Stimulated activated naive CD8-positive, alpha-beta T cell treated with anti-CD3 and anti-CD28 coated beads, Interleukin-15, Interleukin-2, amounts not matched to agents 100 ng/mL and 50 ng/mL, for 24 hours (primary cell): Measurements from ENCODE around the gene ERP27.

Source experiments
- H3K27ac Mint-ChIP-seq: one replicate; pipeline ENCODE4 v1.8.0; 2021; ENCODE audit warnings: mild to moderate bottlenecking, mixed read lengths
- H3K27me3 Mint-ChIP-seq: one replicate; pipeline ENCODE4 v1.8.0; 2021; ENCODE audit warnings: mixed read lengths
- H3K36me3 Mint-ChIP-seq: one replicate; pipeline ENCODE4 v1.8.0; 2021; ENCODE audit warnings: low read depth, mixed read lengths
- H3K4me1 Mint-ChIP-seq: one replicate; pipeline ENCODE4 v1.8.0; 2021; ENCODE audit warnings: low read depth, mixed read lengths
- H3K4me3 Mint-ChIP-seq: one replicate; pipeline ENCODE4 v1.8.0; 2021; ENCODE audit warnings: mild to moderate bottlenecking, mixed read lengths
- H3K9me3 Mint-ChIP-seq: one replicate; pipeline ENCODE4 v1.8.0; 2021; ENCODE audit warnings: mixed read lengths

The ERP27 gene

DNA sequence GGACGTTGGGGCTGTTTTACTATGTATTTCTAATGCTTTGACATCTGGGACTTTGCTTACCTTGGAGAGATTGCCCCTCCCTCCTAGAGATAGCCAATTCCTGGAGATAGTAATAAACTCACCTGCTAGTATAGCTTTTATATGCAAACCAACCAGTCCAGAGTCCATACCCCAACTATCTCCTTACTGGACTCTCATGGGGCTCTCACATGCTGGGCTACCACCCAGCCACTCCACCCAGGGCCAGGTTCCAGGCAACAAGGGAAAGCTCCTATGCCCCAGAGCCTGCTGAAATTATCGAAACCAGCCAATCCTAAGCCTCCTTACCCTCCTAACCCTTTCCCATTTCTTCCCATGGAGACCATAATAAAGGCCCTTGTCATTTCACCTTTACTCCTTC, 27.2 kb downstream of the ERP27 start:
- peak overlapping the region; percentile 83 for H3K27ac Mint-ChIP-seq
- H3K36me3 Mint-ChIP-seq = peaks cover 41% of the 10 kb centered on the region
- H3K4me1 Mint-ChIP-seq = peaks cover 62% of the 10 kb centered on the region
- H3K27me3 Mint-ChIP-seq = no peaks in the 10 kb centered on the region
- peaks cover 4% of the 10 kb centered on the region for H3K9me3 Mint-ChIP-seq
- H3K4me3 Mint-ChIP-seq = peak overlapping the region; percentile 35

DNA sequence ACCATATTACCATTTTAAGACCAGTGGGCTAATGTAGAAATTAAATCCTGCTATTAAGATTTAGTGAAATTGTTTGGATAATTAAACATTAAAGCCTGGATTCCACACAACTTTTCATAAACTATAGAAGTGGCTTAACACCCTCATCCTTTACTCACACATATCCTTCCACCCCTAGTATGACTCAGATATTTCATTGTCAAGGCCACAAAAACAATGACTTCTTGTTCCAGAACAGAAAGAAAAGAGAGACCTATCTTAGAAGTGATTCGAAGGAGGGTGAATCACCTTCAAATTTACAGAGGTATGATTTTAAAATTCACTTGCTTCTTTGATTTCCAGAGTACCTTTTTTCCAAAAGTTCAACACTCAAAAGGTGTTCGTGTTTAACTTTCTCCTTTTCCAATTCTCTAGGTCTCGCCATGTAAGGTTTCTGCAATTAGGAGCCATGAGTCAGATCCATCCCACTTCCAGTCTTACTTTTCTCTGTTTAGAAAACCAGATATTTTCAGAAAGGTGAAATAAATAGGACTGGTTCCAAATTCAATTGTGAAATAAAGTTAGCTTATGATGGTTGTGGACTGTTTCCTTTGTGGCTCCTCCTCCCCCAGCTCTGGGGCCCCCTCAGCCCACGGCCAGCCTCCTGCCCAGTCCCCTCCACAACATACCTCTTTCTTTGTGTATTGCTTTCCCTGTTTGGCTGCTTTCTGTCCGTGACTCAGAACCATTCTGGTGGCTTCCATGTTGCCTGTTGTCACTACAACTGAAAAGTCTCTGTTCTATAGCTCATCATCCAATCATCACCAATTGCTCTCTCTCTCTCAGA, 28.0 kb downstream of the ERP27 start:
- peak overlapping the region; percentile 35 for H3K4me3 Mint-ChIP-seq
- peak overlapping the region; percentile 83 for H3K27ac Mint-ChIP-seq
- H3K27me3 Mint-ChIP-seq = no peaks in the 10 kb centered on the region
- peaks cover 33% of the 10 kb centered on the region for H3K36me3 Mint-ChIP-seq
- peaks cover 4% of the 10 kb centered on the region for H3K9me3 Mint-ChIP-seq
- peaks cover 56% of the 10 kb centered on the region for H3K4me1 Mint-ChIP-seq

DNA sequence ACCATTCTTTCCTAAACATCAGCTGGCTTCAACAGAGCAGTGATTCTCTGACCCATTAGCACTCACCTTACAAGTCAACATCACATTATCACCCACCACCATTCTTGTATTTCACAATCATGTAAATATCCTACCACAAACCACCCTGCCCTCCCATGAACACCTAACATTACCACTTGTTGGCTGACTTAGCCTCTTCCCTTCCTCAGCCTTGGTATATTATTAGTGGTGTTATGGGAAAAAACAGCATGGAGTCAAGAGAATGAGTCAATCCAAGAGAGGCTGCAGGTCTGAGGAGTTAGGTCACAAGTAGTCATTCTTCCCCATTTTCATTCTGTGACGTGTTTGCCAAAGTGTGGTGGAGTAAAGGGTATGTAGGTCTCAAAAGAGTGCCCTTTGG, 30.4 kb downstream of the ERP27 start:
- Mint-ChIP-seq H3K36me3 (peaks cover 13% of the 10 kb centered on the region), H3K4me1 (peaks cover 38% of the 10 kb centered on the region), H3K4me3 (no peak overlapping the region), H3K27ac (peak overlapping the region; percentile 53), H3K27me3 (no peaks in the 10 kb centered on the region), H3K9me3 (peaks cover 4% of the 10 kb centered on the region)

DNA sequence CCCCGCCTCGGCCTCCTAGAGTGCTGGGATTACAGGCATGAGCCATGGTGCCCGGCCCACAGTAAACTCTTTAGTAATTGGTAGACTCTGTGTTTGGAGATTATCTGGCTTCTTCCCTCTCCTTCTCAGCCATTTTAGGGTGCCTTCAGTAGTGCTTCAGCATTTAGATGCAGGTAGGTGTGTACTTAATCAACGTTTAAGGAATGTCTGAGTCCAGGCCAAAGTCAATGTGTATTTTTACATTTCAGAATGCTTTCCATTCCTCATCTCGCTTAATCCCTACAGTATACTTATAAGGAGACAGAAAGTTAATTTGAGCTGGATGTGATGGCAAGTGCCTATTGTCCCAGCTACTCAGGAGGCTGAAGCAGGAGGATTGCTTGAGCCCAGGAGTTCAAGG, 32.2 kb downstream of the ERP27 start:
- Mint-ChIP-seq H3K36me3 (peaks cover 8% of the 10 kb centered on the region), H3K9me3 (peaks cover 4% of the 10 kb centered on the region), H3K27ac (no peak overlapping the region), H3K27me3 (no peaks in the 10 kb centered on the region), H3K4me3 (no peak overlapping the region), H3K4me1 (peaks cover 37% of the 10 kb centered on the region)

DNA sequence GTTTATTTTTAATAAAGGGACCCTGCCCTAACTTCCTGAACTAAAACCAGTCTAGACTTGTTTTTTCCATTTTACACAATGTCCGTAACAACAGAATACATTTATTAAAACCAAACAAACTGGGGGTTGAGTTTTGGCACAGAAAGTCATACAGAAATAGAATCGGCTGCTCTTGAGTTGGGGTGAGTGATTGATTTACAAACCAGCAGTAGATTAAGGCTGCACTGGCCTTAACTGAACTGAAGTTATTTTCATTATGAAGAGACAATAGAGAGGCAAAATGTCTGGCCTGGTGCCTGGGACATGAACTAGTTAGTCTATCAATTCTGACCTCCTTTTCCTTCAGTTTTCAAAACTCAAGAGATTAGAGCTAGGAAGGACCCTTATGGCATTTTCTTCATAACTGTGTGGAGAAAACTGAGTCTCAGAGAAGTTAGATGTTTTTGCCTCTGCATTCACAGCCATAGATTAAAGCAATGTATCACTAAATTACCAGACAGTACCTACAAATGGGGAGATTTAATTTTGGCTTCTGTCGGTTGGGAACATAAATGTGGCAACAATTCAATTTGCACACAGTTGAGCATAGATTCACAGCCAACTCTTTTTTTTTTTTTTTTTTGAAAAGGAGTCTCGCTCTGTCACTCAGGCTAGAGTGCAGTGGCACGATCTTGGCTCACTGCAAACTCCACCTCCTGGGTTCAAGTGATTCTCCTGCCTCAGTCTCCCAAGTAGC, 32.9 kb downstream of the ERP27 start:
- no peak overlapping the region for H3K4me3 Mint-ChIP-seq
- no peak overlapping the region for H3K27ac Mint-ChIP-seq
- H3K9me3 Mint-ChIP-seq = peaks cover 4% of the 10 kb centered on the region
- peaks cover 8% of the 10 kb centered on the region for H3K36me3 Mint-ChIP-seq
- peaks cover 30% of the 10 kb centered on the region for H3K4me1 Mint-ChIP-seq
- no peaks in the 10 kb centered on the region for H3K27me3 Mint-ChIP-seq

DNA sequence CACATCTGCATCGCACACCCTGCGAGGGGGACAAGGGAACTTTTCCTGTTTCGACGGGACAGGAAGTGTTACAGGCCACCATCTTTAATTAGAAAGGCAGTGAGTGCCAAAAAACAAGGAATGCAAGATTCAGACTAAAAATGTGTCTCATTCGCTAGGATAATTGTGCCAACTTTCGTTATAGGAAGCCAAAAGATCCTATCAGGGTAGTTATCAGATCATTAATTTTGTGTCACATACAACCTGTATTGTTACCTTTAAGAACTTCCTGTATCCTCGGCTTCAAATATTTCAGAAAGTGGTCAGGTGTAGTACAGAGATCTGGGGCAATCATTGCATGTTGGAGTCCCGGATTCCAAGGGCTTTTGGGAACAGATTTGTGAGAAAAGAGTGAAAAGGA, 33.5 kb downstream of the ERP27 start:
- Mint-ChIP-seq H3K4me1 (peaks cover 24% of the 10 kb centered on the region), H3K27ac (no peak overlapping the region), H3K4me3 (no peak overlapping the region), H3K27me3 (no peaks in the 10 kb centered on the region), H3K36me3 (peaks cover 5% of the 10 kb centered on the region), H3K9me3 (peaks cover 4% of the 10 kb centered on the region)

DNA sequence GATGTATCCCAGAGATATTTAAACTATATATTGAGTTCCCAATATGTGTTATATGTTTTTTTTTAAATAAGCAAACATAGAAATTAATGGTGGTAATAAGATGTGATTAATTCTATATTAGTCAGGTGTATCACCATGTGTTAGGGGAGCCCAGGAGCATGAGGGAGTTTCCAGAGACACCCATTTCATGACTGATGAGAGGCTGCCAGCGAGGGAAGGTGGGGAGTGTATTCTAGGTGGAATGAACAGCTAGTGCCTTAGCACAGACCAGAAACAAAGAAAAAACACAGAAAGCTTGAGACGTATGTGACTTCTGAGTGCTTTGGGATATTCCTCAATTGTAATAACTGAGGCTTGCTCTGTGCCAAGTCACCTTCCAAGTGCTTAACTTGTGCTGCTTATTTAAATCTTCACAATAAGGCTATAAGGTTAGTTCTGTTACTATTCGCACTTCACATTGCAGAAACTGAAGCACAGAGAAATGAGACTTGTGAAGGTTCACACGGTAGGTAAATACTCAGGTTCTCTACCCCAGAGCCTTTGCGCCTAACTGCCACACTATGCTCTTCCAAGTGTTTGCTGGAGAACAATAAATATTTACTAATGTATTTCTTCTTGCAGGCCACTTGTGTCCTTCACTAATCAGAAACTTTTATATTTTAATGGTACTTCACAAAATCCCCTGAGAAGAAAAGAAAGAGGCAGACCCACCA, 34.8 kb downstream of the ERP27 start:
- Mint-ChIP-seq H3K4me3 (no peak overlapping the region), H3K27me3 (no peaks in the 10 kb centered on the region), H3K27ac (no peak overlapping the region), H3K9me3 (peaks cover 4% of the 10 kb centered on the region), H3K4me1 (peaks cover 15% of the 10 kb centered on the region), H3K36me3 (peaks cover 5% of the 10 kb centered on the region)

DNA sequence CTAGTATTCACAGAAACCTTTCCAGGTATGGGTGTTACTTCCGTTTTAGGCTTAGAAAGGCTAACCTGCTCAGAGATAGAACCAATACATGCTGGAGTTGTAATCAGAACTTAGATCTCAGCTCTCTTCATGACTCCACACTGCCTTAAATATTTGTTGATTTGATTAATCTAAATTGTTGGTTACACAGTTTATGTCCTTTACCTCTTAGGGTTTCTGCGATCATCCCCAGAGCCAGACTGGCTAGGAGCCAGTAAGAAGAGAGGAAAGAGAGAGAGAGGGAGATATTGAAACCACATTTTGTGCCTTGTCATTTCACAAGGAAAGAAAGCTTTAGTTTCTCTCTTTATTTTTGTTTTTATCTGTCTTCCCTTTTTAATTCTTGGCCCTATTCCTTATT, 35.9 kb downstream of the ERP27 start:
- H3K36me3 Mint-ChIP-seq = no peaks in the 10 kb centered on the region
- H3K27ac Mint-ChIP-seq = no peak overlapping the region
- peaks cover 4% of the 10 kb centered on the region for H3K4me1 Mint-ChIP-seq
- no peaks in the 10 kb centered on the region for H3K27me3 Mint-ChIP-seq
- H3K4me3 Mint-ChIP-seq = no peak overlapping the region
- H3K9me3 Mint-ChIP-seq = no peaks in the 10 kb centered on the region

DNA sequence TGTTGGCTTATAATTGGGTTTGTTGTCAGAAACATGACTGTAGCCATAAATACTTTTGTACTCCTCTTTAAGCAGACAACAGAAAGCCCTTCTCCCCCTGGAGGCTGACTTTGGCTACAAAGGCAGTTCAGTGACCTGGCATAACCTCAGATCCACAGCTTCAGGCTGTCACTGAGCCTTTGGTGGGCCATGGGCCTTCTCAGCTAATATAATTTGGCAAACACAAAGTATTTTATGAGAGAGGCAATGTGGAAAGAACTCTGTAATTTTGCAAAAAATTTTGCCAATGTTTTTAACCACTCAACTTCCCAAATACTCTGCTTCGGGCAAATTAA, 37.1 kb downstream of the ERP27 start:
- H3K9me3 Mint-ChIP-seq = no peaks in the 10 kb centered on the region
- peaks cover 4% of the 10 kb centered on the region for H3K4me1 Mint-ChIP-seq
- H3K36me3 Mint-ChIP-seq = no peaks in the 10 kb centered on the region
- no peaks in the 10 kb centered on the region for H3K27me3 Mint-ChIP-seq
- H3K4me3 Mint-ChIP-seq = no peak overlapping the region
- no peak overlapping the region for H3K27ac Mint-ChIP-seq

DNA sequence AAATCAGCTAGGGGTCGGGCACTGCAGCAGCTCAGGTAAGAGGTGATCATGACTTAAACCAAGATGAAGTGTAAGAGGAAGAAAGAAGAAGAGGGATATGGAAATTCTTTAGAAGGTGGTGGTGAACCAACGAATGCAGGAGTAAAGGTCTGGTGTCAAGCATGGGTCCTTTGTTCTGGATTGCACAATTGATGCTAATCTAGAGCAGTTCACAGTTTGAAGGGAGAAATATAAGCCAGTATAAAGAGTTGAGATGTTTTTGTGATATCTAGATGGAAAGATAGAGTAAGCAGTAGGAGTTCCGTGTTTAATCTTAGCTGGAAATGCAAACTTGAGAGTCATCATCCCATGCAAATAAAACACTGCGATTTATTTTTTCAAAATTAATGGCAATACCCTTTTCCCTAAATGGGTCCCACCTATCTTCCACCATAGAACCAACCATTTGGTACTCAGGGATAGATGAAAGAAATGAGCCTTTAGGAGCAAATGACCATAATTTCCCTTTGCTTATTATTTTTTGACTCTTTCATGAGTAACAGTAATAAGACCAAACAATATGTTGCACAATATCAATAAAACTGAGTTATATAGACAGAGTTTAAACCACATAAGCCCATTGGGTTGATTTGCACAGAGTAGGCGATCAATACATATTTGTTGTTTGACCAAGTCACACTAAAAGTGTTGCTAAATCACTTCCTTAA, 37.7 kb downstream of the ERP27 start:
- peaks cover 4% of the 10 kb centered on the region for H3K4me1 Mint-ChIP-seq
- H3K27ac Mint-ChIP-seq = no peak overlapping the region
- H3K9me3 Mint-ChIP-seq = no peaks in the 10 kb centered on the region
- H3K36me3 Mint-ChIP-seq = no peaks in the 10 kb centered on the region
- H3K4me3 Mint-ChIP-seq = no peak overlapping the region
- H3K27me3 Mint-ChIP-seq = no peaks in the 10 kb centered on the region

DNA sequence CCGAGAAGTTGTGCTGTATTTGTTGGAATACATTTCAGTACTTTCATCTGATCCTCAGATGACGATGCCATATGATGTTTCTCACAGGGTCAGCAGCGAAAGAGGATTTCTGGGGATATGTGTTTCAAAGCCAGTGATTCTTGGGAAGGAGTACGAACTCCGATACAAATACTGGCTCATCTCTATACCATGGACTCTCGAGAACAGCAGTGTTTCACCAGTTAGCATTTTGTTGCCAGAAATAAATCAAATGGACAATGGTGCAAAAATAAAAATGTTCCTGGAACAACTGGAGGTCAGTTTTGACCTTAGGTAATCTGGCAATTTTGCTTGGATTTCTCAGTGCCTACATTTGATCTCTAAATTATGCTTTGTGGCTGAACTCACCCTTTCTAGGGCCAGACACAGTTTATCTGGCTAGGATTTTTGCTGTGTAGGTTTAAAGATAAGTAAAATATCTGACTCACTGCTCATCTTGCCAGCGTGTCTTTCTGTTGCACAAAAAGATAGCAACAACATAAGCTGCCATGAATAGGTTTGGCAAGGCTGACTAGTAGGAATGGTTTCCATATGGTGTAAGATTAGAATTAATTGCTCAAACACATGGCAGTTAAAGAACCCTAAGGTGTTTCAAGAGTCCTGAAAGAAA, 41.7 kb downstream of the ERP27 start:
- H3K27ac Mint-ChIP-seq = no peak overlapping the region
- H3K27me3 Mint-ChIP-seq = no peaks in the 10 kb centered on the region
- no peaks in the 10 kb centered on the region for H3K36me3 Mint-ChIP-seq
- no peaks in the 10 kb centered on the region for H3K4me1 Mint-ChIP-seq
- no peak overlapping the region for H3K4me3 Mint-ChIP-seq
- H3K9me3 Mint-ChIP-seq = no peaks in the 10 kb centered on the region

DNA sequence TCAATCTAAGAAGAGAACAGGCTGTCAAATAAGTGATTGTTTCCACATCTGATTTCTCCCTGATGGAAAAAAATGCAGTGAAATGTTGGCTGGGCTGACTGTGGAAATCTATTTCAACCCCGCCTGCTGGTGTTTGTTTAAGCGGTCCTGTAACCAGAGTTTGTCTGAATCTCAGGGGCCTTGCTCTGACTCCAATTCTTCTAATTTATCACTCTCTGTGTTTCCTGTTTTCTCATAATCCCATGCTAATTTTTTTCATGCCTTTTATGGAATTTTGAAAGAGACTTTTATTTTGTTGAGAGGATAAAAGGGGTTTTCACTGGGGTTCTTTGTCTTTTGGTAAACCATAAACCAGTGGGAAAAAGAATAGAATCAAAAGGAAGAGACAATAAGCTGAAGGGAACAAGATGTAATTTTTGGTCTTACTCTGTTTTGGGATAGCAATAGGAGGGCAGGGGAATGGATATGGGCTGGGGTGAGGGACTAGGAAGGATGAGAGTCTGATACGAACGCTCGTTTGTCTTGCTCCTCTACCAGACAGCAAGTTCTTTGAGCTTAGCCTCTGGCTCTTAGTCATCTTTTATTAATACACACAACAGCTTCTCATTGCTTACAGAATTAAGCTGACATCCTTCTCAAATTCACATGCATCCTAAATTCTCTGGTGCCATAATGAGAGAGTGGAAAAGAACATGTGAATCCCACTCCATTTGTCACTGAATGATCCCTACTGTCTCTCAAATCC, 44.7 kb downstream of the ERP27 start:
- Mint-ChIP-seq H3K36me3 (no peaks in the 10 kb centered on the region), H3K4me1 (no peaks in the 10 kb centered on the region), H3K27ac (no peak overlapping the region), H3K27me3 (no peaks in the 10 kb centered on the region), H3K4me3 (no peak overlapping the region), H3K9me3 (no peaks in the 10 kb centered on the region)

DNA sequence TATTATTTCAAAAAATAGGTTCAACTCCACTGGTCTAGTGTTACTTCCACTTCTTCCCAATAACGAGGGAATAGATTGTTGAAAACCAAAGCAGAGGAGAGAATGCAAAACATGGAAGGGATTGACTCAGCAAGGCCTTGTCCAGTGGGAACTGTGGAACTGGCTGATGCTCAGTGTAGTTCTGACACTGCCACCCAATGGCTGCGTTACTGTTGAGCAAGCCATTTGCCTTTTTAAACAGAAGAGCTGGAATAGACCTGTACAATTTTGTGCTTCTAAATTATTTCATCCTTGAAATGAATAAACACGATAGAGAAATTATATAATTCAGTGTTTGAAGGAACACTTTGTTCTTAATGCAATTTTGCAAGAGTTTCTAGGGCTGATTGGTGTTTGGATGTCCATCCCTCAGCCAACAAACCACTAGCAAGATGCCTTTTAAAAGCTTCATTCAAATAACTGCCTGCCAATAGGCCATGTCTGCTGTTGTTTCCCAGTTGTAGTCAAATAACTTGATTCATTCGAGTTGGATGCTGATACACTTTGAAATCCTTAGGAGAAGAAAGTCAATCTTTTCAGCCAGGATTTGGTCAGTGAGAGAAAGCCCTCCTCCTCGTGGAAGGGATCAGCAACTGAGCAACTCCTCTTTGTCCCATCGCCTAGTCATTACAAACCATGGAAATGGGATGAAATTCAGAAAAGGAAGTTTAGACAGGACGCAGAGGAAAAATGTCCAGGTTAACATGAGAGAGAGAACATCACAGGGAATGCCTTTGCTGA, 45.4 kb downstream of the ERP27 start:
- Mint-ChIP-seq H3K4me1 (no peaks in the 10 kb centered on the region), H3K4me3 (no peak overlapping the region), H3K27me3 (peaks cover 3% of the 10 kb centered on the region), H3K36me3 (no peaks in the 10 kb centered on the region), H3K27ac (no peak overlapping the region), H3K9me3 (no peaks in the 10 kb centered on the region)
